BE2C (cell line): ENCODE data around the gene MKRN2OS.
A peak's percentile ranks its signal among the peaks of the same experiment; 100 is the strongest.

Experiments used
- DNase-seq: peaks from one replicate; pipeline ENCODE4 v3.0.0-alpha.2; 2020
- H3K27me3 ChIP-seq: fragments of 250-450 bp; sonication (Bioruptor Pico); 2 replicates; pipeline ENCODE4 v1.5.1; 2020; ENCODE audit warnings: mild to moderate bottlenecking
- H3K36me3 ChIP-seq: fragments of 250-450 bp; sonication (Bioruptor Pico); 2 replicates; pipeline ENCODE4 v1.5.1; 2020; ENCODE audit warnings: mild to moderate bottlenecking
- H3K4me1 ChIP-seq: fragments of 250-450 bp; sonication (Bioruptor Pico); 2 replicates; pipeline ENCODE4 v1.5.1; 2020
- H3K4me3 ChIP-seq: 2 replicates; pipeline ENCODE4 v1.5.1; 2011; ENCODE audit warnings: low read depth, low read length
- H3K9me3 ChIP-seq: fragments of 250-450 bp; sonication (Bioruptor Pico); 2 replicates; pipeline ENCODE4 v1.5.1; 2020
- CTCF ChIP-seq: IDR thresholded peaks from 2 replicates; pipeline ENCODE4 v1.5.1; 2012; ENCODE audit warnings: mild to moderate bottlenecking, low read depth, low read length

Gene MKRN2OS

GRCh38 chr3:12582730-12583129, 37.4 kb upstream of the MKRN2OS start:
- DNase-seq: no peak
- H3K36me3 ChIP-seq: peaks cover 39% of the 10 kb centered on the region
- H3K4me3 ChIP-seq: no peak overlapping the region
- no peak for TF ChIP-seq CTCF
- H3K27me3 ChIP-seq: no peaks in the 10 kb centered on the region
- H3K9me3 ChIP-seq: no peaks in the 10 kb centered on the region
- no peaks in the 10 kb centered on the region for H3K4me1 ChIP-seq

DNA sequence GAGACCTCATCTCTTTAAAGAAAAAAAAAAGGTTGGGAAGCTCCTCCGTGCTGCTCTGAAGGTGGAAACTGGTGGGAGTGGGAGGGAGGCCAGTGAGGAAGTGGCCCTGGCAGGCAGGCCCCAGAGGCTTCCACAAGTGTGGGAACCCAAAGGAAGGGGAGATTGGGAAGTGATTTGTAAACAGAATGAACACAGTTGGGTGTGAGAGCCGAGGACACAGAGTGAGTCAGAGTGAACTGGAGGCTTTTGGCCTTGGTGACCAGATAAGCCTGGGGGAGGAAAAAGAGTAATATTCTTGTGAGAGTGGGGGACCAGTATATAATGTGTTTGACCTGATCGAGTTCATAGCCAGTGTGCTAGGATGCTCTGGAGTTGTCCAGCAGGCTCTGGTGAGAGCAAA, 34.6 kb upstream of the MKRN2OS start:
- Histone ChIP-seq H3K36me3 (peaks cover 36% of the 10 kb centered on the region), H3K4me3 (no peak overlapping the region), H3K4me1 (no peaks in the 10 kb centered on the region), H3K27me3 (no peaks in the 10 kb centered on the region), H3K9me3 (no peaks in the 10 kb centered on the region)
- no peak for DNase-seq
- TF ChIP-seq CTCF: no peak

- Histone ChIP-seq H3K36me3 (peaks cover 31% of the 10 kb centered on the region), H3K4me3 (no peak overlapping the region), H3K9me3 (no peaks in the 10 kb centered on the region), H3K4me1 (no peaks in the 10 kb centered on the region), H3K27me3 (no peaks in the 10 kb centered on the region)
- DNase-seq: no peak
- TF ChIP-seq CTCF: no peak
Measured at GRCh38 chr3:12579456-12579855, 34.2 kb upstream of the MKRN2OS start.

DNA sequence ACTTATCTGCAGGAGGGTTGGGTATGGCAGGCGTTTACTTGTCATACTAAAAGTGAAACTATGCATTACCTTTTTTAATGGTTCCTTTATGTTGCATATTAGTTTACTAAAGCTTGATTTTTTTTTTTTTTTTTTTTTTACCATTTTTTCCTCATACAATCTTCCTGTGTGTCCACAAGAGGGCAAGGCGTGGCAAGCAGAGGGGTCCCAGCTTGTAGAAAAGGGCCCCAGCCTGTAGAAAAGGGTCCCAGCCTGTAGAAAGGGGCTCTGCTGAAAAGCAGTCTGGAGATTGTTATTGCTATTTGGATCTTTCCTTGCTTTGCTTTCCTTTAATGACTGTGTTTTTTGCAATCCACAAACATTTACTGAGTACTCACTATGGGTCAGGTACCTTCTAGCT, 33.4 kb upstream of the MKRN2OS start:
- H3K9me3 ChIP-seq: no peaks in the 10 kb centered on the region
- TF ChIP-seq CTCF: 0 out of 2 replicates have a peak, but pooled peaks have one; percentile 5
- H3K36me3 ChIP-seq: peaks cover 24% of the 10 kb centered on the region
- no peak overlapping the region for H3K4me3 ChIP-seq
- no peaks in the 10 kb centered on the region for H3K27me3 ChIP-seq
- no peaks in the 10 kb centered on the region for H3K4me1 ChIP-seq
- DNase-seq: no peak

GRCh38 chr3:12577379-12577778, 32.1 kb upstream of the MKRN2OS start:
- Histone ChIP-seq H3K4me3 (no peak overlapping the region), H3K9me3 (no peaks in the 10 kb centered on the region), H3K27me3 (no peaks in the 10 kb centered on the region), H3K36me3 (peaks cover 19% of the 10 kb centered on the region), H3K4me1 (no peaks in the 10 kb centered on the region)
- DNase-seq: no peak
- no peak for TF ChIP-seq CTCF

DNA sequence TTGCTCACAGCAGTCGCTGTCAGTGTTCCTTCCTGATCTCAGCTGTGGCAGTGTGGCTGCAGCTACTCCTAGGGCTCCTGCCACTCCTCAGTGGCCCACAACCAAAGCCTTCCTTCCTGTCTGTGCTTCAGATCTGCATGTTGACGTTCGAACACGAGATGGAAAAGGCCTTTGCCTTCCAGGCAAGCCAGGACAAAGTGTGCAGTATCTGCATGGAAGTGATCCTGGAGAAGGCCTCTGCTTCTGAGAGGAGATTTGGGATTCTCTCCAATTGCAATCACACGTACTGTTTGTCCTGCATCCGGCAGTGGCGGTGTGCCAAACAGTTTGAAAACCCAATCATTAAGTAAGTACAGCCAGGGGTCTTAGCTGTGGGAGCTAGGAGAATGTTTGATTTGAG, 29.4 kb upstream of the MKRN2OS start:
- H3K4me1 ChIP-seq: no peaks in the 10 kb centered on the region
- no peaks in the 10 kb centered on the region for H3K27me3 ChIP-seq
- no peak for TF ChIP-seq CTCF
- H3K9me3 ChIP-seq: no peaks in the 10 kb centered on the region
- no peak for DNase-seq
- peaks cover 10% of the 10 kb centered on the region for H3K36me3 ChIP-seq
- no peak overlapping the region for H3K4me3 ChIP-seq
